HG02981 (cell line): ENCODE results near the gene NUP54.

Experiments
- ATAC-seq: cut with Tn5 transposase; IDR thresholded peaks from one replicate; pipeline ENCODE4 v1.9.1; 2021; ENCODE audit warnings: mild to moderate bottlenecking, moderate library complexity; ENCODE audit not compliant: unreplicated experiment

NUP54 gene

GRCh38 chr4:76147454-76148141 is 599 bp downstream of the NUP54 start:
- ATAC-seq: peak; percentile 39

GRCh38 chr4:76144546-76144945 is 3.7 kb downstream of the NUP54 start:
- no peak for ATAC-seq

GRCh38 chr4:76141241-76141640 is 7.0 kb downstream of the NUP54 start:
- ATAC-seq: no peak

DNA sequence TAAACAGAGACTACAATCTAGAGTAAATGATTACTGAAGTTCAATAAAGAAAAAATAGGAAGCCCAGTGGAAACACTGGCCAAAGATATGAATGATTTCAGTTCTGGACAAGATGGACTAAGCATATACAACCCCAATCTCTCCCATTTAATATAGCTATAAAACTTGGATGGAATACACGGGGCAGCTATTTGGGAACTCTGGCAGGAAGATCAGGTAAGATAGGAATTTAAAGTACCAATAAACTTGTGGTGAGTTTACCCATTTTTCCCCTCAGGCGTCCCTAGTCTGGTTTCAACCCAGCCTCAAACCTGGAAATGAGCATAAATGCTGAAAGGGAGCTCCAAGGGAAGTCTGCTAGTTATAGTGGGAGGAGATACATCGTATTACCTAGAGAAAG is 20.4 kb downstream of the NUP54 start:
- no peak for ATAC-seq

- ATAC-seq: no peak
Measured at GRCh38 chr4:76125816-76126215, 22.4 kb downstream of the NUP54 start.

- no peak for ATAC-seq
Measured at GRCh38 chr4:76120199-76120598, 28.0 kb downstream of the NUP54 start.

- no peak for ATAC-seq
Measured at GRCh38 chr4:76117536-76117935, 30.7 kb downstream of the NUP54 start.

GRCh38 chr4:76116821-76117220 is 31.4 kb downstream of the NUP54 start:
- no peak for ATAC-seq

DNA sequence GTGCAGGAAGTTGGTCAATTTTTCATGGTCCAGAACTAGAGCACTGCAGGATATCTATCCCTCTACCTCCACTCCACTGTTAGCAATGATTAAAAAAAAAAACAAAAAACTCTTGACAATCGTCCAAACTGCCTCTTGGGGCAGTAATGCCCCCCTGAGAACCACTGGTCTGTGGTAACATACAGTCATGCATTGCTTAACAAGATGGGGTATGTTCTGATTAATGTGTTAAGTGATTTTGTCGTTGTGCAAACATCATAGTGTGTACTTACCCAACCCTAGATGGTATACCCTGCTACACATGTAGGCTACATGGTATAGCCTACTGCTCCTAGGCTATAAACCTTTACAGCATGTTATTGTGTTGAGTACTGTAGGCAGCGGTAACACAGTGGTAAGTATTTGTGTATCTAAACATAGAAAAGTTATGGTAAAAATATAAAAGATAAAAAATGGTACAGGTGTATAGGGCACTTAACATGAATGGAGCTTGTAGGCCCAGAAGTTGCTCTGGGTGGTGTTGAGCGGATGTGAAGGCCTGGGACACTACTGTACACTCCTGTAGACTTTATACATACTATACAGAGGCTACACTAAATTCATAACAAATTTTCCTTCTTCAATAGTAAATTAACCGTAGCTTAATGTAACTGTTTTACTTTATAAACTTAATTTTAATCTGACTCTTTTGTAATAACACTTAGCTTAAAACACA is 39.6 kb downstream of the NUP54 start:
- no peak for ATAC-seq

DNA sequence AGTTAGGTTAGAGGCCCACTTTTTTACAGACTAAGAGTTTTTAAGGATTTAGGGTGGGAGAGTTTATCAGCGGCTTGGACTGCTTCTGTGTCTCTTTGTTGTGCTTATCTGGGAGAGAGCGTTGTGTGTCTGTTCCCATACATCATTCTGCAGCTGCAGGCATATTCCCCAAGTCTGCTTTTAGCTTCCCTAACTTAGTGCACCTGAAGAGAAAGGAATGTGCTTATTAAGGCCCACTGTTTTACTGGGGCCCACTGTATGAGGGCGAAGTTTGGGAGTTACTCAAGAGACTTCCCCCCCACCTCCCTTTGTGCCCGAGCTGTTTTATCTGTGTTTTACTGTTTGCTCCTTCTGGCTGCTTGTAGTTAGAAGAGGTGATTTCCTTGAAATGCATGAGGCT is 41.8 kb downstream of the NUP54 start:
- ATAC-seq: no peak

GRCh38 chr4:76105652-76106051 is 42.5 kb downstream of the NUP54 start:
- no peak for ATAC-seq

DNA sequence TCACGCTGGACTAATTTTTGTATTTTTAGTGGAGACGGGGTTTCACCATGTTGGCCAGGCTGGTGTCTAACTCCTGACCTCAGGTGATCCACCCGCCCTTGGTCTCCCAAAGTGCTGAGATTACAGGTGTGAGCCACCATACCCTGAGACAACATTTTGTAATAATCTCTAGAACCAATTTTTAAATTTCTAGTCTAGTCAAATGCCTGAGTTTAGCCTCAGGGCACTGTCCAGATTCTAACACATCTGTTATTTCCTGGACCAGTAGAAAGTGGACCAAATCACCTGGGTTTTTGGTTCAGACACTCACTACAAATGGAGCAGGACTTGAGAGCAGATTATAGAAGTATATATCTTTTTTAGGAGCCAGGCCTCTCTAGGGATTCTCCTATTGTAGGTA is 52.1 kb downstream of the NUP54 start:
- no peak for ATAC-seq

GRCh38 chr4:76095568-76095967 is 52.6 kb downstream of the NUP54 start:
- no peak for ATAC-seq

GRCh38 chr4:76091052-76091451 is 57.1 kb downstream of the NUP54 start:
- no peak for ATAC-seq

DNA sequence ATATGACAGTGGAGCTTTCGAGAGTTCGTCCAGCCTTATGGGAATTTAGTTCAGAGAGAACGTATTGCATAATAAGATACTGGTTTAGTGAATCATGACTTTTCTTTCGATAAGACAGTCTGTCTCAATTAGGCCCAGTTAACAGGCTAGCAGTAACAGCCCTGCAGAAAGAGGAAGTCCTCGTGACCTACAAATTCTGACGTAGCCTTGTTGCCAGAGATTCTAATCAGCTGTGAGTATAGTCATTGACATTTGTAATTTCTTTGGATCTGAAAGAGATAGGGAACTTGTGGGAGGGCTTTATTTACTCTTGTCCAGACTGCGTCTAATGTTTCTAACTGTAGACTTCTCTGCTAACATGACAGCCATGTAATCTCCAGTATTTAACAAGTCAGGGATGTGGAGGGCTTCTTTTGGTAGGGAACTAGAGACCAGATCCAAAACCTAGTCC is 57.9 kb downstream of the NUP54 start:
- ATAC-seq: peak; percentile 70

DNA sequence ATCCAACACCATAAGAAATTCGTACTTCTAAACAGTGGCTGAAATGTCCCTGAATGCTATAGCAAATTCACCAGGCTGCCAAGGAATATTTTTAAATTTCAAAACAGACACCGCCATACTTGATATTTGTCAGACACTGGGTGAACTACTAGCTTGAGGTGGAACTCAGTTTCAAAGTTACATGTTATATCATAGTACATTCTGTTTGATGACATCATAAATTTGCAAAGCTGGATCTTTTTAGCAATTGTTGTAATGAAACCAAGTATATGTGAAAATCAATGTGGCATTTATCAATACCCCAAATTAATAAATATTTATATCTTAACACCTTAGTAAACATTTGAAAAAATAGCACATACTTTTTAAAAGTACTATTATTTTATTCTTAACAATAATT is 59.5 kb downstream of the NUP54 start:
- no peak for ATAC-seq

GRCh38 chr4:76087007-76087769 is 61.0 kb downstream of the NUP54 start:
- ATAC-seq: no peak

DNA sequence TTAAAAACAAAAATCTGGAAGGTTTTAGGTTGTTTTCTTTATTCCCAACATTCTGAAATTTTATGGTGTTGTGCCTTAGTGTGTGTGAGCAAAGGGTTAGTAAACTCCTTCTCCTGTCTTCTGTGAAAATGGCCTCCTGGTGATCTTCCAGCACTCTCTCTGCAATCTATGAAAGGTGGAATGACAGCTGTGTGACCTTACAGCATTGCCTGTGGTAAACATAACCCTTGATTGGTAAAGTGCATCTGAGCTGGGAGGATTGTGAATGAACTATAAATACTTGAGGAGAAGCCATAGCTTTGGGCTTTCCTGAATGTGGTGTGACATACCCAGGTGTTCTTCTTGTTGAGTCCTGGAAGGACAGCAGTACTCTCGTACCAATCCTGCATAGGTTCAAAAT is 63.7 kb downstream of the NUP54 start:
- no peak for ATAC-seq

DNA sequence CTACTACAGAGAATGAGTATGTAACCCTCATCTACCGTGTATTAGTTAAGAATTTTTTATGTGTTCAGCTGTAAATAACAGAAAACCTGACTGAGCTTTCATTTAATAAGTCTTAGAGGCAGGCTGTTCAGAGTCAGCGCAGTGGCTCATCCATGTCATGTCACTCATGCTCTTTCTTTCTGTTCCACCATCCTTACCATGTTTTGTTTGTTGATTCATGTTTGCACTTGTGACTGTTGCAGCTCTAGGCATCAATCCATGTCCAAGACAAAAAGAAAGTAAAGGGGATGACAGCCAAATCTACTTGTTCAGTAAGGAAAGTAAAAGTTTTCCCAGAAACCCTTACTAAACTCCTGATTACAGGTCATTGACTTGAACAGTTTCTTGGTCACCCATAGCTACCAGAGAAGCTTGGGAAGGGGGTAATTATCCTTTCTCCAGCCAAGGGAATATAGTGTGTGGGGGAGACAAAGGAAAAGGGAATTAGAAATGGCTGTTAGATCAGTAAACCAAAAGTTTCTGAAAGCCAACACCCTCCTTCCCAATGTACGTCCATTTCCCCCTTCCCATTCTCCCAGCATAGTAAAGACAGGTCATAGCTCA is 64.7 kb downstream of the NUP54 start:
- ATAC-seq: no peak

DNA sequence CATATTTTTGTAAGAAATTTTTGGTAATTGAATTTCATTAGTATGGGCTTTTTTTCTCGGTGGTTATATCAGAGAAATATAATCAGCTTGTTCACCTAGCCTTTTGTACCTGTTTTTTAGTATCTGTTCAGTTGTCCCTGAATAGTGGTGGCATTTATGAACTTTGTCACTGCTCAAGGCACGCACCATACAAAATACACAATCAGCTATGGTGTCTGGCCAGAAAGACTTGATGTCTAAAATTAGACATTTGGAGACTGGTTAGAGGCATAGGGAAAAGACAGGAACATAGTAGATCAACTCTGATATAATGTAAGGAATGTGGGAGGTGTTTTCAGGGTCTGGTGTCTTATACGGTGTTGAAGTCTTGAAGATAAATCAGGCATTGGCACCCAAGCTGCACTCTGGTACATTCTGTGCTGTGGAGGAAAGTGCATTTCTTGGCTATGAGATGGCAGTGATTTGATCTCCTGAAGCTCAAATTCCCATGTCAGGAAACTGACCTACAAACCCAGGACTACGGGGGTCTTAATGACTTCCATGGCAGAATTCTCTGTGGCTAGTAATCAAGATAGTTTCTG is 70.1 kb downstream of the NUP54 start:
- no peak for ATAC-seq

GRCh38 chr4:76074993-76075600 is 73.1 kb downstream of the NUP54 start:
- no peak for ATAC-seq
